ENCODE measurements around the gene ZNF112.

Gene ZNF112

DNA sequence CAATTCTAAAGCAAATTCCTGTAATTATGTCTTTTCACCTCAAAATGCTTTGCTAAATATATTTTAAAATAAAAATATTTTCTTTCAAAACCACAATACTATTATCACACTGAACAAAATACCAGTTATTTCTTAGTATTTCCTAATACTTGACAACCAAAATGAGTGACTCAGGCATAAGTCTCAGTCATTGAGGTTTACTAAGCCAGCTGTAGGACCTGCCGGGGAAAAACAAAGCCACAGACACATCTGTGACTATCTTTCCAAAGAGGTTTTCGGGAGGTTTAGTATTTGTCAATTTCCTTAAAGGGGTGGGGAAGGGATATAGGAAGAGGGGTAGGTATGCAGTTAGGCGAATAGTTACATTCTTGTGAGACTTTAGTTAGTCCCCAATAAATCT lies 48.5 kb downstream of the ZNF112 start:
- no peak for TF ChIP-seq POLR2A (IDR thresholded peaks at IDR 0.05; ENCODE audit: low read length)
- no peak for TF ChIP-seq GATA1 (IDR thresholded peaks at IDR 0.05; ENCODE audit: low read depth, low read length)
- DNase-seq, result no peak

DNA sequence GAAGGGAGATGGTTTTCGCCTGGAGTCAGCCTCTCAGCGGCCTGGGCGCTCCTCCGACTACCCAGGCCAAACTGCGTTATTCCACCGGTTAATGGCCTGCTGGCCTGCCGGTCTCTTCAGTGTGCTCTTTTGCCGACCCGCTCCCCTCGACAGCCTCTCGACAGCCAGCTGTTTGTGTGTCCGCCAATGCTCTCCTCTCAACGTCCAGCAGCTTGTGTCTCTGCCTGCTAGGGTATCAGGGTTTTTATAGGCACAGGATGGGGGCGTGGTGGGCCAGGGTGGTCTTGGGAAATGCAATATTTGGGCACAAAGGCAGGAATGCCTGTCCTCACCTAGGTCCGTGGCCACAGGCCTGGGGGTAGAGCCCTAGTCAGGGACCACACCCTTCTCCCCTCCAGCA lies 50.2 kb downstream of the ZNF112 start:
- no peak for TF ChIP-seq GATA1 (IDR thresholded peaks at IDR 0.05; ENCODE audit: low read depth, low read length)
- TF ChIP-seq POLR2A (IDR thresholded peaks at IDR 0.05; ENCODE audit: low read length), result no peak

DNA sequence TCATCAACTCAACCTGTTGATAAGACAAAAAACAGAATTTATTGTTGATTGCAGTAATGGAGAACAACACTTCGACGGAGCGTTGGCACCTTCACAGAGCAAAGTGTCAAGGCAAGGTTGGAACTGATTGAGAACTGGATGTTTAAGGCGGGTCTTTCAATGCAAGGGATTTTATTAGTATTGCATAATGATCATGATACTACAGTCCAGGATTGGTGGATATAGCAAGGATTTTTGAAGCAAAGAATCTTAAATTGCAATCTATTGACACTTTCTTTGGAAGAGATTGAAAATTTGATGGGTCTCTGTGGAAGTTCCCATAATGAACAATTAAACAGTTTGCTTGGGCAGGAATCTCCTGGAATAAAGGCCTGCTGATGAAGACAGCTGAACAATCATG lies 51.0 kb downstream of the ZNF112 start:
- no peak for TF ChIP-seq POLR2A (IDR thresholded peaks at IDR 0.05; ENCODE audit: low read length)
- TF ChIP-seq GATA1 (IDR thresholded peaks at IDR 0.05; ENCODE audit: low read depth, low read length), result no peak
- no peak for DNase-seq

More for the DNA sequence above, 50.2 kb downstream of the ZNF112 start:
- DNase-seq, result no peak

DNA sequence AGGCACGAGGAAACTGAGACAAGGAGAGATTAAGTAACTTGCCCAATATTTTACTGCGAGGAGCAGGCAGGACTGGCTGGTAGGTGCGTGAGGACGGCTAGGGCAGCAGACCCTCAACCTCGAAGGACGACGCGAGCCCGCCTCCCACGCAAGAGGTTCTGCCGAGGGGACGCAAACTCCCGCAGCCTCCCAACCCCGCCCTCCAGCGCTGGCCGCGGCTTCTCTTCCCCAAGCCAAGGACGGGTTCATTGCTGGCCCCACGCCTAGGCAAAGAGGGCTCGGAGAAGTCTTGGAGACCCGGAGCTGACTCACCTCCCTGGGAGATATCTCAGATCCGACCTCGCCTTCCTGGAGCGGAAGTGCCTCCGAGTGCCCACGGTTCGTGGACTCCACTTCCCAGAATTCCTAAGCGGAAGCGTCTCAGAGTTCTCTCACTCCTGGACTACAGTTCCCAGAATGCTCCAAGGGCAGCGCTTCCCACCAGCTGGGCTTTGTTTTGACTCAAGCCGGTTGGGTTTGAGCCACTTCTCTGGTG lies 51.8 kb downstream of the ZNF112 start, which contains the start of gene ZNF235:
ZNF235 (minus strand) TSS at position 367 of the 535 bp plus-strand sequence. CDS start 1,621 bp downstream, outside the sequence.
- DNase-seq, result peak; percentile 91 to 92
- no peak for TF ChIP-seq GATA1 (IDR thresholded peaks at IDR 0.05; ENCODE audit: low read depth, low read length)
- peak; percentile 59 for TF ChIP-seq POLR2A (IDR thresholded peaks at IDR 0.05; ENCODE audit: low read length)

DNA sequence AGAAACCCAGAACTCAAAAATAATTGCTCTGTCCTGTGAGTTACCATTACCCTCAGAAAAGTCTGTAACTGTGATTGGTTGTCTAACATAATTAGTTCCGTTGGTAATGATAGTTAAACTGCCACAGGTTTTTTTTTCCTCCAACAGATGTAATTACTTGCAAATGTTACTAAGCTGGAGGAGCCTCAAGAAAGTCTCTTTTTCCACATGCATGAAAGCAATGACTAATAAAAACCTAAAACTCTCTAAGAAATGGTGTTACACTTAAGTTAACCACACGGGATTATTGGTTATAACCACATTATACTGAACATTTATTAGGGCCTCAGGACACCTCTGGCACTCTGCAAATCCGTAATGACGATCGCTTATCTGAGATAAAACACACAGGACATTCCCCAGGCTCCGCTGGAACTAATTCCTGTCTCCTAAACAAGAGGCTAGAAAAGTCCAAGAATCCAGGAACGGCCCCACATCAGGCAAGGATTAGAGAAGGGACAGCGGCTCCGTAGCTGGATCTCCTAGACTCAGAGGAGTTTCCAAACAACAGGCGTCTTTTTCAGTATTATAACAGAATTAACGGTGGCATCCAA lies 52.4 kb downstream of the ZNF112 start:
- DNase-seq, result peak; percentile 23 to 42
- TF ChIP-seq POLR2A (IDR thresholded peaks at IDR 0.05; ENCODE audit: low read length), result no peak
- TF ChIP-seq GATA1 (IDR thresholded peaks at IDR 0.05; ENCODE audit: low read depth, low read length), result no peak

DNA sequence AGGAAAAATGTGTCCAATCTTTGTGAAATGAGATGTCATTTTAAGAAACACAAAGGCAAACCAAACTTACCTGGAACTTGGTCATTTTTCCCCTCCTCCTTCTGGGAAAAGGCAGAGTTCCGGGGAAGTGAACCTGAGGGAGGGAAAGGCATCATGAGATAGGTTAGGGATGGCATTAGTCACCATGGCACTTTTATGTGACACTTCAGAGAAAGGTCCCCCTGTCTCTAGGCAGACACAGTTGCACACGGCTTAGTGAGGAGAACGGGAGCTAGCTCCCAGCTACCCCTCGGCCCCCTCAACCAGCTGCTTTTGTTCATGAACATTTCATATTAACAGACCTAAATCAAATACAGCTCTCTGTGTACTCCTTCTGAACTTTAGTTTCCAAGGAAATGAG lies 53.2 kb downstream of the ZNF112 start:
- TF ChIP-seq GATA1 (IDR thresholded peaks at IDR 0.05; ENCODE audit: low read depth, low read length) (no peak), POLR2A (IDR thresholded peaks at IDR 0.05; ENCODE audit: low read length) (no peak)
- DNase-seq, result no peak

DNA sequence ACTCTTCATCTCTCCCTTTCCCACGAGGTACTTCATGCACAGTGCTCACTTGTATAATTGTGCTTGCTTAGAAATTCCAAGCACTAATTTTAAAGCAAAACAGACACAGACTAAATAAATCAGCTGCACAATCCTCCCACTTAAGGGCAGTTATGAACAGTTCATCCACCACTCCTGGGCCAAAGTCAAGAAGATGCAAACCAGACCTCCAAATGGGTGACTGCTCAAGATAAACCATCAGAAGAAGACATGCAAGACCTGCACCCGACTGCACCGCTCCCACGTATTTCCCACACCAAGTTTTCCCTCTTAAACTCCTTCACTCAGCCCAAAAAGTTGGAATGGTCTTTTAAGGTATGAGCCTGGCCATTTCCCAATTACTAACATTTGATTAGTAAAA lies 71.5 kb downstream of the ZNF112 start:
- DNase-seq, result no peak
- no peak for TF ChIP-seq POLR2A (IDR thresholded peaks at IDR 0.05; ENCODE audit: low read length)
- no peak for TF ChIP-seq GATA1 (IDR thresholded peaks at IDR 0.05; ENCODE audit: low read depth, low read length)

DNA sequence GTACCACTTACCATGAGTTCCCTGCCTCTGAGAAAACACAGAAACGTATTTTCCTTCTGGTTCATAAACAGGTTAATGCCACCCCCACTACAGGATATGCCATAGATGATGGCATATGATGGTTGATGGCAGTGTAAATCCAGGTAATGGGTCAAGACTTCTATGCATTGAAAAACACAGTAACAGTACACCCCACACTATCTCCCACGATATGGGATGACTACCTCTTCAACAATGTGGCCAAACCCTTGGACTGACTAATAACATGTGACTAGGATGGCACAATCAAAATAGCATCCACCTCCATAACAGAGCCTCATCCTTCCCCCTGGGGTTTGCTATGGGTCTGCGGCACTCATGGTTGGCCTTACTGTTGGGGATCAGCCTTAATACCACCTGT lies 73.6 kb downstream of the ZNF112 start:
- no peak for TF ChIP-seq GATA1 (IDR thresholded peaks at IDR 0.05; ENCODE audit: low read depth, low read length)
- TF ChIP-seq POLR2A (IDR thresholded peaks at IDR 0.05; ENCODE audit: low read length), result no peak
- no peak for DNase-seq

DNA sequence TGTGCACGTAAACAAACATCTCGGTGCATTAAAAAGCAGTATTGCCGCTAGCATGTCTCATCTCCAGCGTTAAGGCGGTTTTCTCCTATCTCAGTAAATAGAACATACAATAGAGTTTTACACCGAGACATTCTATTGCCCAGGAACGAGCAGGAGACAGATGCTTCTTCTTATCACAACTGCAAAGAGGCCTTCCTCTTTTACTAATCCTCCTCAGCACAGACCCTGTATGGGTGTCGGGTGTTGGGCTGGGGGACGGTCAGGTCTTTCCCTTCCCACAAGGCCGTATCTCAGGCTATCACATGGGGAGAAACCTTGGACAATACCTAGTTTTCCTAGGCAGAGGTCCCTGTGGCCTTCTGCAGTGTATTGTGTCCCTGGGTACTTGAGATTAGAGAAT lies 75.6 kb downstream of the ZNF112 start:
- DNase-seq, result no peak

DNA sequence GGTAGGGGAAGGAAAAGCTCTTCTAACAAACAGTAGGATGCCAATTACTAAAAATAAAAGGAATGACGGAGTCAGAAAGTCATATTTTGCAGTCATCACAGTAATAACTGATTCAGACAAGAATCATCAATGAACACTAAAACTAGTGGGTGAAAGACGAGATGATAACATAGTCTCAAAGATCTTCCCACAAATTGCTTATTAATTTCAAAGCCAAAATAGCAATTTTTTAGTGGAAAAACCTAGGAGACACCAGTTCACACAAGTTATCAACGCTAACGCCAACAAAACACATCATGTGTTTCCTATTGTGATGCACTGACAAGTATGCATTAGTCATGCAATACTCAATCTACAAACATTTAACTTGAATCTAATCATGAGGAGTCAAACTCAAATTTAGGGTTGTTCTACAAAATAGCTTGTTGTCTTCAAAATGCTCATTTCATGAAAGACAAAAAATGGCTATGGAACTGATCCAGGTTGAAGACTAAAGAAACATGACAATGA lies 78.2 kb downstream of the ZNF112 start:
- TF ChIP-seq POLR2A (IDR thresholded peaks at IDR 0.05; ENCODE audit: low read length), result no peak
- no peak for TF ChIP-seq GATA1 (IDR thresholded peaks at IDR 0.05; ENCODE audit: low read depth, low read length)
- no peak for DNase-seq

More for the DNA sequence above, 75.6 kb downstream of the ZNF112 start:
- no peak for TF ChIP-seq POLR2A (IDR thresholded peaks at IDR 0.05; ENCODE audit: low read length)
- no peak for TF ChIP-seq GATA1 (IDR thresholded peaks at IDR 0.05; ENCODE audit: low read depth, low read length)

DNA sequence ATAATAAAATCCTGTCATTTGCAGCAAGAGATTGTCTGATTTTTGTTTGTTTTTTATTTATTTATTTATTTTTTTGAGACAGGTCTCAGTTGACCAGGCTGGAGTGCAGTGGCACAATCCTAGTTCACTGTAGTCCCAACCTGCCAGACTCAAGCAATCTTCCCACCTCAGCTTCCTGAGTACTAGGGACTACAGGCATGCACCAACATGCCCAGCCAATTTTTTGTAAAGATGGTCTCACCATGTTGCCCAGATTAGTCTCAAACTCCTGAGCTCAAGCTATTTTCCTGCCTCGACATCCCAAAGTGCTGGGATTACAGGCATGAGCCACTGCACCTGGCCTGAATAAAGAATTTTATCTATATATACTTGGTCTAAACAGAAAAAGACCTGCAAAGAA lies 79.1 kb downstream of the ZNF112 start:
- DNase-seq, result no peak
- TF ChIP-seq POLR2A (IDR thresholded peaks at IDR 0.05; ENCODE audit: low read length) (no peak), GATA1 (IDR thresholded peaks at IDR 0.05; ENCODE audit: low read depth, low read length) (no peak)
